Cardiac fibroblast (primary cell): ENCODE results near the gene IFI30.

Experiments
- DNase-seq, 2 donors: peaks; one replicate each; pipeline versions ENCODE4 v3.0.0 to v3.0.0-alpha.2; 2010; ENCODE audit warnings: low read depth in 2 of 2
- H3K4me3 ChIP-seq, 2 donors: replicated peaks in 1 of 2; 1 replicate in 1 of 2; 2 replicates in 1 of 2; pipeline ENCODE4 v1.5.1; 2011; ENCODE audit warnings: low read depth in 2 of 2, low read length in 2 of 2, mild to moderate bottlenecking in 2 of 2, moderate library complexity in 1 of 2
- CTCF ChIP-seq: IDR thresholded peaks from one replicate; pipeline ENCODE4 v1.5.1; 2011; ENCODE audit warnings: low read depth, mild to moderate bottlenecking, low read length, inconsistent platforms

Gene IFI30

GRCh38 chr19:18161636-18162002, 12.0 kb upstream of the IFI30 start:
- peak overlapping the region; percentile 17 to 21 for H3K4me3 ChIP-seq
- TF ChIP-seq CTCF, result no peak
- DNase-seq, result no peak

GRCh38 chr19:18164072-18164471, 9.5 kb upstream of the IFI30 start:
- TF ChIP-seq CTCF, result no peak
- DNase-seq, result no peak
- H3K4me3 ChIP-seq, result no peak overlapping the region

GRCh38 chr19:18165794-18166544, 7.6 kb upstream of the IFI30 start:
- H3K4me3 ChIP-seq, result no peak overlapping the region
- TF ChIP-seq CTCF, result no peak
- no peak for DNase-seq

- no peak for TF ChIP-seq CTCF
- H3K4me3 ChIP-seq, result no peak overlapping the region
- DNase-seq, result no peak
Observed at GRCh38 chr19:18167011-18167410, 6.6 kb upstream of the IFI30 start.

- no peak overlapping the region for H3K4me3 ChIP-seq
- DNase-seq, result peak; percentile 47 to 50
- peak; percentile 73 for TF ChIP-seq CTCF
Observed at GRCh38 chr19:18167975-18168645, 5.5 kb upstream of the IFI30 start.

GRCh38 chr19:18168673-18169381, 4.8 kb upstream of the IFI30 start:
- no peak overlapping the region for H3K4me3 ChIP-seq
- no peak for DNase-seq
- TF ChIP-seq CTCF, result no peak
